KMS-11 (cell line): ENCODE measurements around the gene ARHGEF1.
"Not testable (repeated sequence)": the region's sequence is repeated elsewhere in the genome, so short reads cannot be mapped to it uniquely, and the experiment has no call there.

Experiments
- H2AFZ ChIP-seq: fragments of 200-600 bp; sonication (generic); 2 replicates; pipeline ENCODE4 v1.6.1; 2016; ENCODE audit warnings: antibody characterized with exemption, mixed run types, low read depth
- H3K27ac ChIP-seq: fragments of 200-600 bp; sonication (generic); 2 replicates; pipeline ENCODE4 v1.6.1; 2016; ENCODE audit warnings: mild to moderate bottlenecking, mixed run types
- H3K27me3 ChIP-seq: fragments of 200-600 bp; sonication (generic); 2 replicates; pipeline ENCODE4 v1.6.1; 2017; ENCODE audit warnings: mild to moderate bottlenecking, low read depth, mixed run types, moderate library complexity; ENCODE audit not compliant: insufficient read depth
- H3K36me3 ChIP-seq: fragments of 200-600 bp; sonication (generic); 2 replicates; pipeline ENCODE4 v1.6.1; 2017; ENCODE audit warnings: mild to moderate bottlenecking, mixed run types; ENCODE audit not compliant: insufficient read depth
- H3K4me1 ChIP-seq: fragments of 200-600 bp; sonication (generic); 2 replicates; pipeline ENCODE4 v1.6.1; 2016; ENCODE audit warnings: mild to moderate bottlenecking, low read depth, mixed run types; ENCODE audit not compliant: poor library complexity, severe bottlenecking
- H3K4me2 ChIP-seq: fragments of 200-600 bp; sonication (generic); 2 replicates; pipeline ENCODE4 v1.7.0; 2016; ENCODE audit warnings: mild to moderate bottlenecking, mixed run types
- H3K4me3 ChIP-seq: fragments of 200-600 bp; sonication (generic); IDR thresholded peaks from 2 replicates; pipeline ENCODE4 v1.6.1; 2017; ENCODE audit warnings: low read depth, low read length, mixed read lengths; ENCODE audit not compliant: insufficient read depth
- H3K79me2 ChIP-seq: fragments of 200-600 bp; sonication (generic); 2 replicates; pipeline ENCODE4 v1.6.1; 2016; ENCODE audit warnings: low read depth, mixed run types; ENCODE audit not compliant: insufficient read depth
- H3K9ac ChIP-seq: fragments of 200-600 bp; sonication (generic); 2 replicates; pipeline ENCODE4 v1.6.1; 2016; ENCODE audit warnings: mild to moderate bottlenecking, mixed run types
- H4K20me1 ChIP-seq: fragments of 200-600 bp; sonication (generic); 2 replicates; pipeline ENCODE4 v1.6.1; 2016; ENCODE audit warnings: mild to moderate bottlenecking, mixed run types; ENCODE audit not compliant: insufficient read depth
- TF ChIP-seq, protein P1 (sequence below): fragments of 200-600 bp; sonication (generic); conservative IDR thresholded peaks from 2 replicates; pipeline ENCODE4 v1.6.1; 2017; ENCODE audit warnings: low read depth, mild to moderate bottlenecking, antibody characterized with exemption, low read length, moderate library complexity, mixed read lengths

ARHGEF1 gene

GRCh38 chr19:41913538-41914423, 30.8 kb downstream of the ARHGEF1 start:
- H3K4me1 ChIP-seq, result no peaks in the 10 kb centered on the region
- H3K27ac ChIP-seq, result no peak overlapping the region
- peaks cover 50% of the 10 kb centered on the region for H3K27me3 ChIP-seq
- H3K36me3 ChIP-seq, result no peaks in the 10 kb centered on the region
- H4K20me1 ChIP-seq, result no peaks in the 10 kb centered on the region
- H3K79me2 ChIP-seq, result no peaks in the 10 kb centered on the region
- H3K4me3 ChIP-seq, result no peak overlapping the region
- TF ChIP-seq, protein P1, sequence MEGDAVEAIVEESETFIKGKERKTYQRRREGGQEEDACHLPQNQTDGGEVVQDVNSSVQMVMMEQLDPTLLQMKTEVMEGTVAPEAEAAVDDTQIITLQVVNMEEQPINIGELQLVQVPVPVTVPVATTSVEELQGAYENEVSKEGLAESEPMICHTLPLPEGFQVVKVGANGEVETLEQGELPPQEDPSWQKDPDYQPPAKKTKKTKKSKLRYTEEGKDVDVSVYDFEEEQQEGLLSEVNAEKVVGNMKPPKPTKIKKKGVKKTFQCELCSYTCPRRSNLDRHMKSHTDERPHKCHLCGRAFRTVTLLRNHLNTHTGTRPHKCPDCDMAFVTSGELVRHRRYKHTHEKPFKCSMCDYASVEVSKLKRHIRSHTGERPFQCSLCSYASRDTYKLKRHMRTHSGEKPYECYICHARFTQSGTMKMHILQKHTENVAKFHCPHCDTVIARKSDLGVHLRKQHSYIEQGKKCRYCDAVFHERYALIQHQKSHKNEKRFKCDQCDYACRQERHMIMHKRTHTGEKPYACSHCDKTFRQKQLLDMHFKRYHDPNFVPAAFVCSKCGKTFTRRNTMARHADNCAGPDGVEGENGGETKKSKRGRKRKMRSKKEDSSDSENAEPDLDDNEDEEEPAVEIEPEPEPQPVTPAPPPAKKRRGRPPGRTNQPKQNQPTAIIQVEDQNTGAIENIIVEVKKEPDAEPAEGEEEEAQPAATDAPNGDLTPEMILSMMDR, result no peak
- H3K9ac ChIP-seq, result no peak overlapping the region
- no peak overlapping the region for H2AFZ ChIP-seq
- H3K4me2 ChIP-seq, result no peak overlapping the region

DNA sequence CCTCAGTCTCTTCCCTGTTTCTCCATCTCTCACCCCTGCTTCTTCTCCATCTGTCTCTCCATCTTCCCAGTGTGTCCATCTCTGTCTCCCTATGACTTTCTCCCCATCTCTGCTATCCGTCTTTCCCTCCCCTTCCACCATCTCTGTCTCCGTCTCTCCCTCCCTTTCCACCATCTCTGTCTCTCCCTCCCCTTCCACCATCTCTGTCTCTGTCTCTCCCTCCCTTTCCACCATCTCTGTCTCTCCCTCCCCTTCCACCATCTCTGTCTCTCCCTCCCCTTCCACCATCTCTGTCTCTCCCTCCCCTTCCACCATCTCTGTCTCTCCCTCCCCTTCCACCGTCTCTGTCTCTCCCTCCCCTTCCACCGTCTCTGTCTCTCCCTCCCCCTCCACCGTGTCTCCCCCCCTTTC, 31.4 kb downstream of the ARHGEF1 start:
- H3K36me3 ChIP-seq, H3K9ac ChIP-seq, H3K4me2 ChIP-seq, H3K79me2 ChIP-seq, H3K4me1 ChIP-seq, H2AFZ ChIP-seq, H3K4me3 ChIP-seq, H3K27ac ChIP-seq, H4K20me1 ChIP-seq: not testable (repeated sequence)
- H3K27me3 ChIP-seq, result peaks cover 50% of the 10 kb centered on the region

DNA sequence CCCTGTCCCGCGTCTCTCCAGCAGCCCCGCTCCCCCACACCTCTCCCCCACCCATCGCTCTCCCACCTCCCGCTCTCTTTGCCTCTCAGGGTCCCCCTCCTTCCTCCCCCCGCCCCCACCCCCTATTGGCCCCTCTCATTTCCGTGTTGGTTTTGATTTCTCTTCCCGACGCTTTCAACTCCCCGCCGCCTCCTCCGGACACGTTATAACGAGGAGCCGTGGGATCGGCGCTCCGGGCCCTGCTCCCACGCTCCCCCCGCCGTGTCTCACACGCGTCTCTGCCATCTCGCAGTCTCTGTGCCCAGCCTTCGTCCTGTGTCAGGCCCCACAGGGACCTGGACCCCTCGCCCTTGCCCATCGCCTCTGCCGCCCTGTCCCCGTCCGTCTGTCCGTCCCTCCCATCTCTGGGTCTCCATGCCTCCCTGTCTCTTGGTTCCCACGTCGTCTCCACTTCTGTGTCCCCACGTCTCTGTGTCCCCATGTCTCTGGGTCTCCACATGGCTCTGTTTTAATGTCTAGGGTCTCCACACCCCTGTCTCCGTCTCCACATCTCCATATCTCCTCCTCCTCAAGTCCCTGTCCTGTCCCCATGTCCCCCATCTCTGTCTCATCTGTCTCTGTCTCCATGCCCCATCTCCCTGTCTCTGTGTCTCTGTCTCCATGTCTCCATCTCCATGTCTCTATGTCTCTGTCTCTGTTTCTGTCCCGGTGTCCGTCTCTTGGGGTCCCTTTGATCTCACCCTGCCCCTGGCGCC, 32.2 kb downstream of the ARHGEF1 start:
- TF ChIP-seq, protein P1, result no peak
- no peak overlapping the region for H3K4me3 ChIP-seq
- H2AFZ ChIP-seq, result no peak overlapping the region
- H3K9ac ChIP-seq, result no peak overlapping the region
- no peak overlapping the region for H3K4me2 ChIP-seq
- no peaks in the 10 kb centered on the region for H3K4me1 ChIP-seq
- H3K27me3 ChIP-seq, result peaks cover 53% of the 10 kb centered on the region
- no peaks in the 10 kb centered on the region for H3K79me2 ChIP-seq
- H4K20me1 ChIP-seq, result no peaks in the 10 kb centered on the region
- H3K36me3 ChIP-seq, result no peaks in the 10 kb centered on the region
- H3K27ac ChIP-seq, result no peak overlapping the region

GRCh38 chr19:41915776-41916414, 32.9 kb downstream of the ARHGEF1 start:
- Histone ChIP-seq H4K20me1 (no peaks in the 10 kb centered on the region), H3K9ac (no peak overlapping the region), H3K27ac (no peak overlapping the region), H3K27me3 (peaks cover 58% of the 10 kb centered on the region), H3K79me2 (no peaks in the 10 kb centered on the region), H3K4me2 (no peak overlapping the region), H3K4me3 (no peak overlapping the region), H3K4me1 (no peaks in the 10 kb centered on the region), H3K36me3 (no peaks in the 10 kb centered on the region), H2AFZ (no peak overlapping the region)
- TF ChIP-seq, protein P1, result no peak
